Left ventricle myocardium superior (tissue), 1 donor: Measurements from ENCODE around the gene MYF6. TPM values are rescaled to one million over a fixed set of nuclear protein-coding genes. Genes with fewer than 3 reads are reported as not detected.

ENCODE experiments used
- ATAC-seq: fragments of 200-7000 bp; cut with Tn5 transposase; one replicate; pipeline ENCODE4 v1.9.1; 2020; ENCODE audit warnings: mild to moderate bottlenecking, moderate library complexity
- DNase-seq: peaks from one replicate; pipeline ENCODE4 v3.0.0-alpha.2; 2020
- intact Hi-C: fragments of 100-400 bp; cut with micrococcal nuclease; formaldehyde crosslinking; loops from one replicate; pipeline ENCODE4 v1.11.0; 2022
- total RNA-seq: library from RNA; stranded (reverse); fragmentation: NEBNext Ultra II Directional; extraction: Animal tissue kit (Norgen Biotek cat#: 25700); gene quantifications from one replicate; pipeline ENCODE4 v1.2.1, GENCODE V29; 2021
- donor health status: DM: no; HTN: yes; CAD: no; lungs with severe emphysema.

The MYF6 gene
- total RNA-seq, 1 donor from 2014 or later: not detected

- ATAC-seq (no peak), DNase-seq (no peak)
These were observed 38.5 kb downstream of the MYF6 start for GRCh38 chr12:80745851-80746505.

GRCh38 chr12:80747800-80748199 lies 40.4 kb downstream of the MYF6 start:
- intact Hi-C loops: loop anchor here (10.0 kb wide), 1 partner anchor 253 kb away; no protein-coding TSS in a partner anchor
- no peak for ATAC-seq

More at GRCh38 chr12:80745851-80746505, 38.5 kb downstream of the MYF6 start:
- intact Hi-C loops: loop anchor here (10.0 kb wide), 1 partner anchor 251 kb away; no protein-coding TSS in a partner anchor

GRCh38 chr12:80749456-80749855 lies 42.0 kb downstream of the MYF6 start:
- DNase-seq (no peak), ATAC-seq (no peak)
- intact Hi-C loops: loop anchor here (10.0 kb wide), 1 partner anchor 255 kb away; no protein-coding TSS in a partner anchor

More at GRCh38 chr12:80747800-80748199, 40.4 kb downstream of the MYF6 start:
- no peak for DNase-seq

- ATAC-seq (no peak), DNase-seq (no peak)
- intact Hi-C loops: no loop called here
These were observed 45.0 kb downstream of the MYF6 start for GRCh38 chr12:80752464-80752863.

- ATAC-seq: no peak
- no peak for DNase-seq
- intact Hi-C loops: no loop called here
These were observed 46.8 kb downstream of the MYF6 start for GRCh38 chr12:80754274-80754673.

GRCh38 chr12:80756875-80757274 lies 49.4 kb downstream of the MYF6 start:
- no peak for DNase-seq
- no peak for ATAC-seq
- intact Hi-C loops: no loop called here

Other genes starting within 250 kb of the MYF6 start
- gene MYF5, start 9.3 kb downstream of the MYF6 start, total RNA-seq: not detected
- 14.4 TPM for gene LIN7A, start 230.3 kb downstream of the MYF6 start, total RNA-seq